Naive B cell (primary cell): ENCODE measurements around the gene KIF18B. TPM values are rescaled to one million over a fixed set of nuclear protein-coding genes. Genes with fewer than 3 reads are reported as not detected.
"Not testable (repeated sequence)": the region's sequence is repeated elsewhere in the genome, so short reads cannot be mapped to it uniquely, and the experiment has no call there.

Experiments
- ATAC-seq, 2 donors: fragments of 150-1000 bp; cut with Tn5 transposase; 2 replicates each; pipeline ENCODE4 v1.10.0; 2021; ENCODE audit warnings: low read depth in 2 of 2, mild to moderate bottlenecking in 2 of 2, moderate library complexity in 2 of 2
- DNase-seq: peaks from one replicate; pipeline ENCODE4 v3.0.0; 2022
- H3K27ac Mint-ChIP-seq, 6 donors: one replicate each; pipeline ENCODE4 v1.8.0; 2020 to 2022; ENCODE audit warnings: mild to moderate bottlenecking in 6 of 6, mixed read lengths in 6 of 6, moderate library complexity in 5 of 6, inconsistent platforms in 2 of 6
- H3K27me3 Mint-ChIP-seq, 3 donors: one replicate each; pipeline ENCODE4 v1.8.0; 2021 to 2022; ENCODE audit warnings: mixed read lengths in 3 of 3, mild to moderate bottlenecking in 1 of 3
- H3K36me3 Mint-ChIP-seq, 2 donors: one replicate each; pipeline ENCODE4 v1.8.0; 2020 to 2022; ENCODE audit warnings: mixed read lengths in 2 of 2, inconsistent platforms in 1 of 2, mild to moderate bottlenecking in 1 of 2
- H3K4me1 Mint-ChIP-seq, 3 donors: one replicate each; pipeline ENCODE4 v1.8.0; 2020 to 2022; ENCODE audit warnings: mixed read lengths in 3 of 3, inconsistent platforms in 1 of 3, mild to moderate bottlenecking in 1 of 3, moderate library complexity in 1 of 3
- H3K4me3 Mint-ChIP-seq, 8 donors: one replicate each; pipeline ENCODE4 v1.8.0; 2020 to 2022; ENCODE audit warnings: mild to moderate bottlenecking in 8 of 8, mixed read lengths in 8 of 8, moderate library complexity in 8 of 8, inconsistent platforms in 2 of 8
- H3K9me3 Mint-ChIP-seq, 7 donors: one replicate each; pipeline ENCODE4 v1.8.0; 2020 to 2022; ENCODE audit warnings: mixed read lengths in 7 of 7, mild to moderate bottlenecking in 5 of 7, inconsistent platforms in 2 of 7, moderate library complexity in 1 of 7
- polyA plus RNA-seq, 6 donors: library from polyadenylated mRNA; unstranded; fragments of 300-500 nt; fragmentation: Illumina TruSeq; gene quantifications; one replicate each; pipeline ENCODE4 v1.2.3, GENCODE V29; 2021; ENCODE audit warnings: low read depth in 6 of 6

KIF18B gene
- polyA plus RNA-seq, 6 donors from 2014 or later = not detected

DNA sequence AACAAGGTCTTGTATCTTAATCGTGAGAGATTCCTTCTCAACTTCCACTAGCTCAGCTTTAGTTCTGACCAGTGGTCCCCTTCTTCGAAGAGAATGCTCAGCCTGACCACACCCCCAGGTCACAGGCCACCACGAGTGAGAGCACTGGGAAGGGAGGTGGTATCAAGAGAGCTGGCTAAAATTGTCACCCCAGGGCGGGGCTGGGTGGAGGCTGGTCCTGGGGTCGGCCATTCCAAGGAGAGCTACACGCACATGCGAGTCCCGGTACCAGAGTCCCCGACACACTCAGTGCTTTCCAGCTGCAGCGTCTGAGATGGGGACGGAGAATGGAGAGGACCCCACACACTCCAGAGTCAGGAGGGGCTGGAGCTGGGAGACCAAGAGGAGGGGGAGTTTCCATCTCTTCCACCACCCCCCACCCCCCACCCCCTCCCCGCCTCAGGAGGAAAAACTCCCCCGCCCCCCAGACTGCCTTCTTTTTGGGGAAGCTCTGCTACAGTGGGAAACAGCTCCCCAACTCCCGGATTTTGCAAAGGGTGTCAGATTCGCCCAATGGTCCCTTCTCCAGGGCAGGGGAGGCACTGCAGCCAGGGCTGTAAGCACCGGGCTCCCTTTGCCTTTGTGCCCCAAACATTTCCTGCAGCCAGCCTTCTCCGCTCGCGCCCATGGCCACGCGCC is 18.9 kb upstream of the KIF18B start:
- no peak for ATAC-seq

GRCh38 chr17:44965481-44966234 is 18.1 kb upstream of the KIF18B start:
- H3K36me3 Mint-ChIP-seq = peaks cover 0 to 13% of the 10 kb centered on the region in 2 donors
- peak overlapping the region in 7 of 8 donors; percentile 0 to 74 (median 45) for H3K4me3 Mint-ChIP-seq
- ATAC-seq (peak; percentile 22 to 28), DNase-seq (no peak)
- peaks cover 29 to 41% (median 38%) of the 10 kb centered on the region in 3 donors for H3K4me1 Mint-ChIP-seq
- no peak overlapping the region for H3K27ac Mint-ChIP-seq
- peaks cover 0 to 5% (median 0%) of the 10 kb centered on the region in 7 donors for H3K9me3 Mint-ChIP-seq
- peaks cover 42 to 84% (median 71%) of the 10 kb centered on the region in 3 donors for H3K27me3 Mint-ChIP-seq

More for the DNA sequence above, 18.9 kb upstream of the KIF18B start:
- H3K36me3 Mint-ChIP-seq = peaks cover 0 to 13% of the 10 kb centered on the region in 2 donors
- H3K4me1 Mint-ChIP-seq = peaks cover 29 to 40% (median 36%) of the 10 kb centered on the region in 3 donors
- H3K9me3 Mint-ChIP-seq = peaks cover 0 to 5% (median 0%) of the 10 kb centered on the region in 7 donors
- peak overlapping the region; percentile 41 to 69 (median 58) for H3K4me3 Mint-ChIP-seq
- H3K27ac Mint-ChIP-seq = no peak overlapping the region
- H3K27me3 Mint-ChIP-seq = peaks cover 42 to 76% (median 64%) of the 10 kb centered on the region in 3 donors
- no peak for DNase-seq

DNA sequence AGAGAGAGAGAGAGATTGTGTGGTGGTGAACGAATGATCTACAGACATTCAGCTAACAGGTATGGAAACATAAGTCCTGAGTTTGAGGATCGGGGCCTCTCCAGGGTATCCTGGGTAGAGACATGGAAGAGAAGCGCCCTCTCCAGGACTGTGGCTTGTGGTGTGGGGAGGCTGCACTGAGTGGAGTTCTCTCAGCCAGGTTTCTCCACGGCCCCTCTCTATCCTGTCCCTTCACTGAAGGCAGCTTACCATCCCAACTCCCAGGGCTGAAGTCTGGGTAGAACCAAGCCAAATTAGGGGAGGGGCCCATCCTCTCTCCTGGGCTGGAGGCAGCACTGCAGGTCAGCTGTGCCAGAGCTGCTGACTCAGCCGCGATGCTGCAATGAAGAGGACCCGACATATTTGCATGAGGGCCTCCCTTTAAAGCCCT is 14.4 kb upstream of the KIF18B start:
- Mint-ChIP-seq H3K9me3 (peaks cover 0 to 3% (median 0%) of the 10 kb centered on the region in 7 donors), H3K4me1 (peaks cover 15 to 24% (median 23%) of the 10 kb centered on the region in 3 donors), H3K4me3 (no peak overlapping the region), H3K36me3 (peaks cover 0 to 13% of the 10 kb centered on the region in 2 donors), H3K27ac (no peak overlapping the region), H3K27me3 (peaks cover 48 to 96% (median 75%) of the 10 kb centered on the region in 3 donors)
- no peak for ATAC-seq
- DNase-seq = no peak

- Mint-ChIP-seq H3K27me3 (peaks cover 50 to 96% (median 75%) of the 10 kb centered on the region in 3 donors), H3K36me3 (peaks cover 0 to 10% of the 10 kb centered on the region in 2 donors), H3K27ac (no peak overlapping the region), H3K4me1 (peaks cover 8 to 15% (median 14%) of the 10 kb centered on the region in 3 donors), H3K9me3 (peaks cover 0 to under 1% (median 0%) of the 10 kb centered on the region in 7 donors), H3K4me3 (peak overlapping the region in 5 of 8 donors; percentile 12 to 54 (median 42))
- DNase-seq = no peak
- no peak for ATAC-seq
These were observed 13.1 kb upstream of the KIF18B start for GRCh38 chr17:44960691-44961090.

DNA sequence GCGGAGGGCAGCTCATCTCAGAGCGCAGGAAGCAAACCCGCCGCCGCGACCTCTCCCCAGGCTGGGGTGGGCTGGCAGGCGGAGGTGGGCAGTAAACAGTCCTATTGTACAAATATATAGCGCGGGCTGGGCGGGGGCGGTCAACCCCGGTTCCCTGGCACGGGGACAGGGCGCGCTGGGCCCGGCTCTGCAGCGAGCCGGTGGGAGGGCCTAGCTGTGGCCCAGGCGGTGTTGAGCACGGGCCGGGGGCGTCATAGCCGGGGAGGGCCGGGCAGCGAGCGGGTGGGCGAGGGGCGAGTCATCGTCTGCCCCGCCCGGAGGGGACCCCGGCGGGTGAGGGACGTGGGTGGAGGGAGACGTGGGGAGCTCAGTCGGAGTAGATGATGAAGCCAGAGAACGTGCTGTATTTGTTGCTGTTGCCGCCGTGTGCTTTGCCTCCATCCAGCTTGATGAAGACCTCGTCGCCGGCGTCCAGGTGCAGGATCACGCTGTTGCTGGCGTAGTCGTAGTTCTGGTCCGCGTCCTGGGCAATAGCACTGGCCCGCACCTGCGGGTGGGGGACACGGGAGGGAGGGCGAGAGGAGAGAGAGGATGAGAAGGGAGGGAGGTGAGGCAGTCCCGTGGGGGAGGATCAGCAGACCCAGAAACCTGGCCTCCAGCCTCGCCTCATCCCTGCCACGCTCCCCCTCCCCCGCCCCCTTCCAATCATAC is 12.4 kb upstream of the KIF18B start:
- H3K4me3 Mint-ChIP-seq = peak overlapping the region in 2 of 8 donors; percentile 5 to 42
- ATAC-seq (peak in 1 of 2 donors; percentile 11), DNase-seq (no peak)
- peaks cover 44 to 96% (median 74%) of the 10 kb centered on the region in 3 donors for H3K27me3 Mint-ChIP-seq
- H3K36me3 Mint-ChIP-seq = peaks cover 0 to 7% of the 10 kb centered on the region in 2 donors
- H3K4me1 Mint-ChIP-seq = peaks cover 3 to 9% (median 8%) of the 10 kb centered on the region in 3 donors
- no peak overlapping the region for H3K27ac Mint-ChIP-seq
- H3K9me3 Mint-ChIP-seq = no peaks in the 10 kb centered on the region

DNA sequence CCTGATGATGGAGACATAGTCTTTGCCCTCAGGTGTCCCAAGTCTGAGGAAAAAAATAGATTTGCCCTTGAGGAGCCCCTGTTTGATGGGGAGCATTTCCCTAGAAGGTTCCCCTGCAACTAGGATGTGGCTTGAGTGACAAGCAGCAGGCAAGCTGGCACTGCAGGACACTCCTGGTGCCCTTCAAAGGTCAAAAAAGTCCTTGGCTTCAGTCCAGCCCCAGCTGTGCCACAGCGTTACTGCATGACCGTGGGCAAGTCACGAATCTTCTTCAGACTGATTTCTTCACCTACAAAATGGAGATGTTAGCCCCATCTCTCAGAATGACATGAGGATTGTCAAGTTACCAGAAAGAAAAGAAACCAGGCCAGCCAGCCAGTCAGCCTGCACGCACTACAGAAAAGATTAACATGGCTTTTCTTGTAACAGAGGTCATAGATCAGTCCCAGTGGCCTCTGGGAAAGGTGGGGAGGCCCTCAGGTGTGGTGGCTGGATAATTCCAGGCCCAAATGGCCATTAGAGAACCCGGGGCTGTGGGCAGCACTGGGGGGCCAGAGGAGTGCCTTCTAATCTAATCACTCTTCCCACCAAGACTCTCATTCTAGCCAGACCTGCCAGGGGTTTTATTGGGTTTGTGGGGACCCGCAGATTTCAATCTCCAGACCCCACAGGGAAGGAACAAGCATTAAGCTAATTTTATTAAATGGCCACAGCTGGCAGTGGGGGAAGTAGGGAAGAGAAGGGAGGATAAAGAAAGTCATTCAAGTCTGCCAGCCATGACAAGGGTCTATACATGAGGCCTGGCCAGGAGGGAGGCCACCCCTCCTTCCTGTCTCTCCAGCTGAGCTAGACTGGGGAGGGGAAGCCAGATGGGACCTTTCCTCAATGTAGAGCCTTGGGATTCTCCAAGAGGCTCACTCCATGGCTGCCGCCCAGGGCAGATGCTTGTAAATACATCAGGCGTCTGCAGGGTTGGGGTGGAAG is 9.7 kb upstream of the KIF18B start:
- no peak for DNase-seq
- Mint-ChIP-seq H3K9me3 (no peaks in the 10 kb centered on the region), H3K4me1 (peaks cover 3 to 9% (median 5%) of the 10 kb centered on the region in 3 donors), H3K4me3 (no peak overlapping the region), H3K27ac (no peak overlapping the region), H3K36me3 (no peaks in the 10 kb centered on the region), H3K27me3 (peaks cover 26 to 79% (median 51%) of the 10 kb centered on the region in 3 donors)
- ATAC-seq = no peak

GRCh38 chr17:44955674-44956425 is 8.3 kb upstream of the KIF18B start:
- peaks cover 3 to 9% (median 5%) of the 10 kb centered on the region in 3 donors for H3K4me1 Mint-ChIP-seq
- H3K27ac Mint-ChIP-seq = peak overlapping the region in 1 of 6 donors; percentile 60
- ATAC-seq (no peak), DNase-seq (no peak)
- H3K27me3 Mint-ChIP-seq = peaks cover 26 to 69% (median 47%) of the 10 kb centered on the region in 3 donors
- no peaks in the 10 kb centered on the region for H3K36me3 Mint-ChIP-seq
- no peak overlapping the region for H3K4me3 Mint-ChIP-seq
- H3K9me3 Mint-ChIP-seq = no peaks in the 10 kb centered on the region

DNA sequence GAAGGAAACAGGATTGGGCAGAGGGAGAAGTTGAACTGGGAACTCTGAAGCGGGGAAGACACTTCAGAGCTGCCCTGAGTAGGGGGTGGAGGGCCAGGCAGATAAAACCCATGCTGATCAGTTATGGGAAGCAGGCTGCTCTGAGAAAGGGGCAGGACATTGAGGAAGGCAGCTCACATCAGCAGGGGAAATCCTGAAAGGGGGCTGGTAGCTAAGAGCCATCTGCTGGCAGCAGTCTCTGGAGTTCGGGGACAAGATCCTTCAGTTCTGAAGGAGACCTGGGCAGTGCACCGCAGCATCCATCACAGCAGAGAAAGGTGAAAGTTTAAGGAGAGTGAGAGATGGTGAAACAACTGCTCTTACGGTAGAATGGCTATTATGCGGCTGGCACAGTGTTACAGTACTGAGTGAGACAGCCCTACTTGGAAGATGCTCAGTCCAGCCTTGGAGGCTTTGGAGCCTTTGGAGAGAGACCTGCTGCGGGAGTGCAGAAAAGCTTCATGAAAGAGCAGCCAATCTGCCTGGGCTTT is 5.4 kb upstream of the KIF18B start:
- Mint-ChIP-seq H3K4me3 (no peak overlapping the region), H3K9me3 (no peaks in the 10 kb centered on the region), H3K27ac (no peak overlapping the region), H3K36me3 (no peaks in the 10 kb centered on the region), H3K4me1 (peaks cover 0 to 5% (median 4%) of the 10 kb centered on the region in 3 donors), H3K27me3 (peaks cover 17 to 44% (median 30%) of the 10 kb centered on the region in 3 donors)
- ATAC-seq (no peak), DNase-seq (no peak)

DNA sequence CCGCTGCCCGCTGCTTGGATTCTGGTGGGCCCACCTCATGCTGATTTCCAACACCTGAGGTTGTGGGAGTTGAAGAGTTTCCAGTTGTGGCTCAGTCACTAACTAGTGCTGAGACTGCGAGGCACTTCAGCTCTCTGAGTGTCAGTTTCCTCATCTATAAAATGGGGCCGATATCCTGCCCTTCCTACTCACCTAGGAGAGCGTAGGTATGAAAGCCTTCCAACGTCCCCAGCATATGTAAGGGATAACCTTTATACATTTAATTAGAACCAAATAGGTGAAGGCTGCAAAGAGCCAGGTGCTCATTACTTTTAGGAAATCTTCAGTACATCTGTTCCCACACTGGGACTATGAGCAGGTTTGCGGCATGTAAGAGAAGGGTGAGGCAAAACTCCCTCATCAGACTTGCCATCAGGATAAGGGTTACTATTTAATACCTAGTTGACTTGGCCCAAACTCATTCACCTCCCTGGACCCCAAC is 782 bp upstream of the KIF18B start:
- H3K9me3 Mint-ChIP-seq = no peaks in the 10 kb centered on the region
- DNase-seq = no peak
- H3K27ac Mint-ChIP-seq = peak overlapping the region; percentile 34 to 98 (median 92)
- H3K4me3 Mint-ChIP-seq = peak overlapping the region; percentile 91 to 99 (median 96)
- peaks cover 4 to 12% (median 11%) of the 10 kb centered on the region in 3 donors for H3K4me1 Mint-ChIP-seq
- H3K36me3 Mint-ChIP-seq = no peaks in the 10 kb centered on the region
- ATAC-seq = no peak
- peaks cover 0 to 12% (median 4%) of the 10 kb centered on the region in 3 donors for H3K27me3 Mint-ChIP-seq

DNA sequence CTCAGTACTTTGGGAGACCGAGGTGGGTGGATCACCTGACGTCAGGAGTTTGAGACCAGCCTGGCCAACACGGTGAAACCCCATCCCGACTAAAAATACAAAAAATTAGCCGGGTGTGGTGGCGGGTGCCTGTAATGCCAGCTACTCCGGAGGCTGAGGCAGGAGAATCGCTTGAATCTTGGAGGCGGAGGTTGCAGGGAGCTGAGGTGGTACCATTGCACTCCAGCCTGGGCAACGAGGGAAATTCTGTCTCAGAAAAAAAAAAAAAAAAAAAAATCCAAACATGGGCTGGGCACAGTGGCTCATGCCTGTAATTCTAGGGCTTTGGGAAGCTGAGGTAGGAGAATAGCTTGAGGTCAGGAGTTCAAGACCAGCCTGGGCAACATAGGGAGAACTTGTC is 1.9 kb downstream of the KIF18B start:
- not testable (repeated sequence) for H3K36me3 Mint-ChIP-seq, H3K27me3 Mint-ChIP-seq, H3K9me3 Mint-ChIP-seq, ATAC-seq, H3K27ac Mint-ChIP-seq, DNase-seq
- H3K4me3 Mint-ChIP-seq = peak overlapping the region in 1 of 8 donors; percentile 33
- peaks cover 4 to 12% (median 11%) of the 10 kb centered on the region in 3 donors for H3K4me1 Mint-ChIP-seq

GRCh38 chr17:44942456-44942855 is 5.1 kb downstream of the KIF18B start:
- Mint-ChIP-seq H3K4me1 (peaks cover 0 to 3% (median 2%) of the 10 kb centered on the region in 3 donors), H3K36me3 (no peaks in the 10 kb centered on the region), H3K9me3 (peaks cover 0 to 3% (median 0%) of the 10 kb centered on the region in 7 donors), H3K4me3 (no peak overlapping the region), H3K27me3 (no peaks in the 10 kb centered on the region), H3K27ac (no peak overlapping the region)
- DNase-seq (no peak), ATAC-seq (no peak)
